GM12878 (cell line): ENCODE results near the gene HIVEP2. TPM values are rescaled to one million over a fixed set of nuclear protein-coding genes. Genes with fewer than 3 reads are reported as not detected.
A peak's percentile ranks its signal among the peaks of the same experiment; 100 is the strongest.

Source experiments
- BCL11A ChIP-seq: IDR thresholded peaks from 2 replicates; pipeline ENCODE4 v1.6.1; 2011; ENCODE audit warnings: low read depth, low read length
- BMI1 ChIP-seq: fragments of 450-650 bp; IDR thresholded peaks from 2 replicates; pipeline ENCODE4 v1.6.1; 2016; ENCODE audit warnings: mild to moderate bottlenecking, moderate library complexity, borderline replicate concordance
- CBFB ChIP-seq: IDR thresholded peaks from 2 replicates; pipeline ENCODE4 v1.6.1; 2016; ENCODE audit warnings: antibody characterized with exemption, low read depth
- CBX3 ChIP-seq: fragments of 200-600 bp; sonication (generic); IDR thresholded peaks from 2 replicates; pipeline ENCODE4 v1.6.1; 2016; ENCODE audit warnings: low read depth, borderline replicate concordance
- CHD2 ChIP-seq: IDR thresholded peaks from 2 replicates; pipeline ENCODE4 v1.6.1; 2011; ENCODE audit warnings: low read depth, low read length, improper control_type of control experiment, borderline replicate concordance
- DPF2 ChIP-seq: fragments of 450-650 bp; IDR thresholded peaks from 2 replicates; pipeline ENCODE4 v1.6.1; 2017; ENCODE audit warnings: mild to moderate bottlenecking
- EGR1 ChIP-seq, 2 experiments: IDR thresholded peaks; 1 replicate in 1 of 2; 2 replicates in 1 of 2; pipeline ENCODE4 v1.6.1; 2011 to 2012; ENCODE audit warnings: low read depth in 2 of 2, low read length in 2 of 2, borderline replicate concordance in 1 of 2, mild to moderate bottlenecking in 1 of 2, moderate library complexity in 1 of 2
- EP300 ChIP-seq, 2 experiments: fragments of 150-350 bp in 1 of 2; IDR thresholded peaks; 2 replicates each; pipeline ENCODE4 v1.6.1; 2011 to 2012; ENCODE audit warnings: low read depth in 2 of 2, low read length in 2 of 2, borderline replicate concordance in 1 of 2, improper control_type of control experiment in 1 of 2, inconsistent platforms in 1 of 2; ENCODE audit not compliant: control insufficient read depth in 1 of 2
- HDAC2 ChIP-seq: fragments of 200-600 bp; sonication (generic); IDR thresholded peaks from 2 replicates; pipeline ENCODE4 v1.6.1; 2017
- HDGF ChIP-seq: fragments of 450-650 bp; IDR thresholded peaks from 2 replicates; pipeline ENCODE4 v1.6.1; 2016; ENCODE audit warnings: antibody characterized with exemption
- MEF2A ChIP-seq: IDR thresholded peaks from 2 replicates; pipeline ENCODE4 v1.6.1; 2011; ENCODE audit warnings: low read depth, mild to moderate bottlenecking, low read length, moderate library complexity; ENCODE audit not compliant: insufficient read depth
- MYB ChIP-seq: fragments of 150-350 bp; IDR thresholded peaks from 2 replicates; pipeline ENCODE4 v1.6.1; 2014; ENCODE audit warnings: mild to moderate bottlenecking, low read depth, low read length, borderline replicate concordance
- NFIC ChIP-seq: IDR thresholded peaks from 2 replicates; pipeline ENCODE4 v1.6.1; 2012; ENCODE audit warnings: low read depth, mild to moderate bottlenecking, inconsistent platforms, low read length, moderate library complexity
- NFXL1 ChIP-seq: fragments of 450-650 bp; IDR thresholded peaks from 2 replicates; pipeline ENCODE4 v1.6.1; 2017; ENCODE audit warnings: antibody characterized with exemption, mild to moderate bottlenecking, borderline replicate concordance
- PAX5 ChIP-seq: IDR thresholded peaks from 2 replicates; pipeline ENCODE4 v1.6.1; 2011; ENCODE audit warnings: low read depth, low read length, borderline replicate concordance
- PAX8 ChIP-seq: fragments of 450-650 bp; IDR thresholded peaks from 2 replicates; pipeline ENCODE4 v1.6.1; 2017; ENCODE audit warnings: mild to moderate bottlenecking, moderate library complexity
- PML ChIP-seq: IDR thresholded peaks from 2 replicates; pipeline ENCODE4 v1.6.1; 2012; ENCODE audit warnings: low read length, inconsistent platforms
- RCOR1 ChIP-seq: conservative IDR thresholded peaks from 2 replicates; pipeline ENCODE4 v1.6.1; 2012; ENCODE audit warnings: low read depth, low read length, improper control_type of control experiment
- SPI1 ChIP-seq: IDR thresholded peaks from 2 replicates; pipeline ENCODE4 v1.6.1; 2011; ENCODE audit warnings: low read depth, mild to moderate bottlenecking, low read length, moderate library complexity, borderline replicate concordance; ENCODE audit not compliant: insufficient read depth
- SRF ChIP-seq, 2 experiments: IDR thresholded peaks; 2 replicates each; pipeline ENCODE4 v1.6.1; 2011; ENCODE audit warnings: low read depth in 2 of 2, low read length in 2 of 2, mild to moderate bottlenecking in 1 of 2, moderate library complexity in 1 of 2
- STAT3 ChIP-seq: IDR thresholded peaks from 2 replicates; pipeline ENCODE4 v1.6.1; 2011; ENCODE audit warnings: low read depth, low read length, improper control_type of control experiment
- ZNF384 ChIP-seq: IDR thresholded peaks from 2 replicates; pipeline ENCODE4 v1.6.1; 2012; ENCODE audit warnings: low read depth, mild to moderate bottlenecking, low read length, improper control_type of control experiment, borderline replicate concordance
- polyA plus RNA-seq, 11 experiments: library from polyadenylated mRNA; depleted of rRNA in 4 of 11; unstranded in 6 of 11; stranded (reverse) in 5 of 11; fragments of >200 nt; fragmentation: Nextera tagmentation in 4 of 11; fragmentation: Illumina TruSeq in 1 of 11; extraction: Ambion mirVana in 4 of 11; extraction: Trizol in 1 of 11; gene quantifications; 1 replicate in 1 of 11; 2 replicates in 10 of 11; pipeline versions ENCODE4 v1.2.1 to v1.2.3, GENCODE V29; 2011 to 2016; ENCODE audit warnings: inconsistent platforms in 2 of 11, missing spikeins in 2 of 11, low read depth in 1 of 11
- total RNA-seq, 4 experiments: library from RNA; depleted of rRNA in 3 of 4; stranded (reverse); fragments of >200 nt in 3 of 4; fragmentation: Illumina TruSeq in 1 of 4; extraction: Trizol in 1 of 4; gene quantifications; 2 replicates each; pipeline versions ENCODE4 v1.2.1 to v1.2.3, GENCODE V29; 2013 to 2021
- TF ChIP-seq, protein P1 (sequence below): IDR thresholded peaks from 2 replicates; pipeline ENCODE4 v1.6.1; 2012; ENCODE audit warnings: low read depth, low read length, improper control_type of control experiment
- TF ChIP-seq, protein P2 (sequence below): fragments of 450-650 bp; IDR thresholded peaks from 2 replicates; pipeline ENCODE4 v1.6.1; 2014; ENCODE audit warnings: mild to moderate bottlenecking
- TF ChIP-seq, protein P3 (sequence below): IDR thresholded peaks from 2 replicates; pipeline ENCODE4 v1.6.1; 2012; ENCODE audit warnings: low read depth, low read length, improper control_type of control experiment
- TF ChIP-seq, protein P4 (sequence below): IDR thresholded peaks from 2 replicates; pipeline ENCODE4 v1.6.1; 2012; ENCODE audit warnings: low read length, inconsistent platforms

The HIVEP2 gene
- total and polyA plus RNA-seq, 10 of the 15 experiments (the other 5 are each of a cell fraction or from before 2014, with no cell fraction given) = 1.2 to 15.7 (median 10.2) TPM

DNA sequence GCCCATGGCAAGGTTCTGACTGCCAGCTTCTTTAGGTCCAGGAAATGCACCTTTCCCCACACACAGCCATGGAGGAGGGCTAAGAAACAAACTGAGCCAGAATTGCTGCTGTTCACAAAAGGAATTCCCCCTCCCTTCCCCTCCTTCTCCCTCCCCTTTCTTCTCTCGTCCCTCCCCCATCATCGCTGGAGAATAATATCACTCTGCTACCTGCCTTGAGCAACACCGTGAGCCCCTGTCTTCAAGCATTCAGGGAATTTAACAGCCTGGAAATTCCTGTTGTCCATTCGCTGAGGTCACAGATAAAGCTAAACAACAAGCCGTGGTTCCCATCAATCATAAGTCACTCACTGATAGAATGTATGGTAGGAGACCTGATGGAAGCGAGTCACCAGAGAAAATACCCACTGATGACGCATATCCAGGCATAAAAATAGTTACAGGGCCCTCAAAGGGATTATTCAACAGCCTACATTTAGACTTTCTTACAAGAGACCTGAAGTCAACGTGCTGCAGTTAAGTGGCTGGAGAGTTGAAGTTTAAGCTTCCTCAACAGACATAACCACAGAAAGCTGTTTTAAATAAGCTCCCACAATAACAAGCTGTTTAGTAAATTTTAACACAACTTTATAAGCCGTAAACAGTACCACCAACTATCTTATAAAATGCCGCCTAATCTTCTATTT lies 59.7 kb downstream of the HIVEP2 start (continued):
- TF ChIP-seq, protein P1, sequence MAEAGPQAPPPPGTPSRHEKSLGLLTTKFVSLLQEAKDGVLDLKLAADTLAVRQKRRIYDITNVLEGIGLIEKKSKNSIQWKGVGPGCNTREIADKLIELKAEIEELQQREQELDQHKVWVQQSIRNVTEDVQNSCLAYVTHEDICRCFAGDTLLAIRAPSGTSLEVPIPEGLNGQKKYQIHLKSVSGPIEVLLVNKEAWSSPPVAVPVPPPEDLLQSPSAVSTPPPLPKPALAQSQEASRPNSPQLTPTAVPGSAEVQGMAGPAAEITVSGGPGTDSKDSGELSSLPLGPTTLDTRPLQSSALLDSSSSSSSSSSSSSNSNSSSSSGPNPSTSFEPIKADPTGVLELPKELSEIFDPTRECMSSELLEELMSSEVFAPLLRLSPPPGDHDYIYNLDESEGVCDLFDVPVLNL = no peak
- peak; percentile 73; the same call in 1 of the 2 replicates for TF ChIP-seq PAX5
- no peak for TF ChIP-seq RCOR1
- peak; percentile 85; the same call in 1 of the 2 replicates for TF ChIP-seq PML
- TF ChIP-seq EP300 (IDR thresholded peaks at IDR 0.05; ENCODE audit: borderline replicate concordance in 1 of 2, control insufficient read depth in 1 of 2, low read depth in 2 of 2, low read length in 2 of 2) = peak; percentile 93 to 97
- no peak for TF ChIP-seq MYB
- TF ChIP-seq MEF2A = peak; percentile 99
- TF ChIP-seq HDGF = peak; percentile 54; the same call in 1 of the 2 replicates
- TF ChIP-seq CHD2 = peak; percentile 73
- TF ChIP-seq ZNF384 = no peak
- TF ChIP-seq STAT3 = 0 out of 2 replicates have a peak, but pooled peaks have one; percentile 26
- TF ChIP-seq EGR1 (IDR thresholded peaks at IDR 0.05; ENCODE audit: borderline replicate concordance in 1 of 2, low read depth in 2 of 2, low read length in 2 of 2) = no peak
- TF ChIP-seq BMI1 = no peak
- TF ChIP-seq, protein P2, sequence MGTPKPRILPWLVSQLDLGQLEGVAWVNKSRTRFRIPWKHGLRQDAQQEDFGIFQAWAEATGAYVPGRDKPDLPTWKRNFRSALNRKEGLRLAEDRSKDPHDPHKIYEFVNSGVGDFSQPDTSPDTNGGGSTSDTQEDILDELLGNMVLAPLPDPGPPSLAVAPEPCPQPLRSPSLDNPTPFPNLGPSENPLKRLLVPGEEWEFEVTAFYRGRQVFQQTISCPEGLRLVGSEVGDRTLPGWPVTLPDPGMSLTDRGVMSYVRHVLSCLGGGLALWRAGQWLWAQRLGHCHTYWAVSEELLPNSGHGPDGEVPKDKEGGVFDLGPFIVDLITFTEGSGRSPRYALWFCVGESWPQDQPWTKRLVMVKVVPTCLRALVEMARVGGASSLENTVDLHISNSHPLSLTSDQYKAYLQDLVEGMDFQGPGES = no peak
- TF ChIP-seq SPI1 = no peak
- no peak for TF ChIP-seq SRF (IDR thresholded peaks at IDR 0.05; ENCODE audit: low read depth in 2 of 2, low read length in 2 of 2)
- TF ChIP-seq HDAC2 = no peak
- TF ChIP-seq, protein P3, sequence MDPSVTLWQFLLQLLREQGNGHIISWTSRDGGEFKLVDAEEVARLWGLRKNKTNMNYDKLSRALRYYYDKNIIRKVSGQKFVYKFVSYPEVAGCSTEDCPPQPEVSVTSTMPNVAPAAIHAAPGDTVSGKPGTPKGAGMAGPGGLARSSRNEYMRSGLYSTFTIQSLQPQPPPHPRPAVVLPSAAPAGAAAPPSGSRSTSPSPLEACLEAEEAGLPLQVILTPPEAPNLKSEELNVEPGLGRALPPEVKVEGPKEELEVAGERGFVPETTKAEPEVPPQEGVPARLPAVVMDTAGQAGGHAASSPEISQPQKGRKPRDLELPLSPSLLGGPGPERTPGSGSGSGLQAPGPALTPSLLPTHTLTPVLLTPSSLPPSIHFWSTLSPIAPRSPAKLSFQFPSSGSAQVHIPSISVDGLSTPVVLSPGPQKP = no peak
- TF ChIP-seq DPF2 = peak; percentile 68
- peak; percentile 71; the same call in 1 of the 2 replicates for TF ChIP-seq BCL11A
- TF ChIP-seq CBX3 = no peak
- TF ChIP-seq NFIC = peak; percentile 92
- TF ChIP-seq, protein P4, sequence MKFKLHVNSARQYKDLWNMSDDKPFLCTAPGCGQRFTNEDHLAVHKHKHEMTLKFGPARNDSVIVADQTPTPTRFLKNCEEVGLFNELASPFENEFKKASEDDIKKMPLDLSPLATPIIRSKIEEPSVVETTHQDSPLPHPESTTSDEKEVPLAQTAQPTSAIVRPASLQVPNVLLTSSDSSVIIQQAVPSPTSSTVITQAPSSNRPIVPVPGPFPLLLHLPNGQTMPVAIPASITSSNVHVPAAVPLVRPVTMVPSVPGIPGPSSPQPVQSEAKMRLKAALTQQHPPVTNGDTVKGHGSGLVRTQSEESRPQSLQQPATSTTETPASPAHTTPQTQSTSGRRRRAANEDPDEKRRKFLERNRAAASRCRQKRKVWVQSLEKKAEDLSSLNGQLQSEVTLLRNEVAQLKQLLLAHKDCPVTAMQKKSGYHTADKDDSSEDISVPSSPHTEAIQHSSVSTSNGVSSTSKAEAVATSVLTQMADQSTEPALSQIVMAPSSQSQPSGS = peak; percentile 98
- no peak for TF ChIP-seq PAX8
- peak; percentile 85 for TF ChIP-seq CBFB
- TF ChIP-seq NFXL1 = no peak
